Right ventricle myocardium inferior (tissue), 1 donor: ENCODE results near the gene BLOC1S5. TPM values are rescaled to one million over a fixed set of nuclear protein-coding genes. Genes with fewer than 3 reads are reported as not detected.
A peak's percentile ranks its signal among the peaks of the same experiment; 100 is the strongest.
"Not testable (repeated sequence)": the region's sequence is repeated elsewhere in the genome, so short reads cannot be mapped to it uniquely, and the experiment has no call there.

Source experiments
- ATAC-seq: fragments of 200-7000 bp; cut with Tn5 transposase; one replicate; pipeline ENCODE4 v1.9.1; 2020; ENCODE audit warnings: mild to moderate bottlenecking, moderate library complexity
- DNase-seq: peaks from one replicate; pipeline ENCODE4 v3.0.0; 2021; ENCODE audit errors: missing footprints
- intact Hi-C: fragments of 100-400 bp; cut with DNase I; formaldehyde crosslinking; loops from one replicate; pipeline ENCODE4 v1.11.0; 2022
- total RNA-seq: library from RNA; stranded (reverse); fragmentation: NEBNext Ultra II Directional; extraction: Animal tissue kit (Norgen Biotek cat#: 25700); gene quantifications from one replicate; pipeline ENCODE4 v1.2.1, GENCODE V29; 2021
- donor health status: DM: no; HTN: yes; CAD: no; lungs with severe emphysema.

The BLOC1S5 gene
- total RNA-seq, 1 donor from 2014 or later = 8.1 TPM

GRCh38 chr6:8059129-8059528 lies 5.1 kb downstream of the BLOC1S5 start:
- no peak for DNase-seq
- intact Hi-C loops = loop anchor here (5.0 kb wide), 1 partner anchor 52 kb away; no protein-coding TSS in a partner anchor
- no peak for ATAC-seq

GRCh38 chr6:8057793-8058192 lies 6.4 kb downstream of the BLOC1S5 start:
- no peak for ATAC-seq
- no peak for DNase-seq
- intact Hi-C loops = loop anchor here (5.0 kb wide), 1 partner anchor 50 kb away; no protein-coding TSS in a partner anchor

GRCh38 chr6:8057263-8057662 lies 6.9 kb downstream of the BLOC1S5 start:
- ATAC-seq = no peak
- intact Hi-C loops = loop anchor here (5.0 kb wide), 1 partner anchor 50 kb away; no protein-coding TSS in a partner anchor
- no peak for DNase-seq

GRCh38 chr6:8054276-8054675 lies 9.9 kb downstream of the BLOC1S5 start:
- DNase-seq = no peak
- no peak for ATAC-seq
- intact Hi-C loops = no loop called here

- no peak for DNase-seq
- intact Hi-C loops = no loop called here
Observed at GRCh38 chr6:8047541-8048292, 16.5 kb downstream of the BLOC1S5 start.

GRCh38 chr6:8045769-8046168 lies 18.4 kb downstream of the BLOC1S5 start:
- DNase-seq, intact Hi-C loops, ATAC-seq: not testable (repeated sequence)

More at GRCh38 chr6:8047541-8048292, 16.5 kb downstream of the BLOC1S5 start:
- ATAC-seq = no peak

GRCh38 chr6:8043221-8043620 lies 21.0 kb downstream of the BLOC1S5 start:
- intact Hi-C loops = no loop called here
- DNase-seq (no peak), ATAC-seq (no peak)

GRCh38 chr6:8041913-8042583 lies 22.1 kb downstream of the BLOC1S5 start:
- no peak for DNase-seq
- no peak for ATAC-seq
- intact Hi-C loops = no loop called here

- DNase-seq, intact Hi-C loops, ATAC-seq: not testable (repeated sequence)
Observed at GRCh38 chr6:8034107-8034506, 30.1 kb downstream of the BLOC1S5 start.

- ATAC-seq = no peak
- intact Hi-C loops = no loop called here
- DNase-seq = no peak
Observed at GRCh38 chr6:8030920-8031319, 33.3 kb downstream of the BLOC1S5 start.

GRCh38 chr6:8029243-8029870 lies 34.8 kb downstream of the BLOC1S5 start:
- peak; percentile 28 for ATAC-seq
- no peak for DNase-seq
- intact Hi-C loops = loop anchor here (5.0 kb wide), 1 partner anchor 33 kb away; the partner anchor contains the start of gene BLOC1S5

GRCh38 chr6:8027965-8028651 lies 36.1 kb downstream of the BLOC1S5 start:
- ATAC-seq (peak; percentile 50), DNase-seq (no peak)
- intact Hi-C loops = loop anchor here (5.0 kb wide), 1 partner anchor 34 kb away; the partner anchor contains the start of gene BLOC1S5

GRCh38 chr6:8026800-8027199 lies 37.4 kb downstream of the BLOC1S5 start:
- intact Hi-C loops = loop anchor here (5.0 kb wide), 1 partner anchor 36 kb away; the partner anchor contains the start of gene BLOC1S5
- no peak for ATAC-seq
- no peak for DNase-seq

- intact Hi-C loops = loop anchor here (5.0 kb wide), 1 partner anchor 37 kb away; the partner anchor contains the start of gene BLOC1S5
- DNase-seq (no peak), ATAC-seq (no peak)
Observed at GRCh38 chr6:8025191-8025590, 39.0 kb downstream of the BLOC1S5 start.

- ATAC-seq (no peak), DNase-seq (no peak)
- intact Hi-C loops = no loop called here
Observed at GRCh38 chr6:8023638-8024037, 40.6 kb downstream of the BLOC1S5 start.

- DNase-seq (no peak), ATAC-seq (no peak)
- intact Hi-C loops = no loop called here
Observed at GRCh38 chr6:8020083-8020482, 44.1 kb downstream of the BLOC1S5 start.

GRCh38 chr6:8017705-8018104 lies 46.5 kb downstream of the BLOC1S5 start:
- DNase-seq = no peak
- intact Hi-C loops = no loop called here
- ATAC-seq = no peak

GRCh38 chr6:8017276-8017701 lies 46.9 kb downstream of the BLOC1S5 start:
- DNase-seq = no peak
- ATAC-seq = no peak
- intact Hi-C loops = no loop called here

- ATAC-seq (no peak), DNase-seq (no peak)
- intact Hi-C loops = no loop called here
Observed at GRCh38 chr6:8014947-8015346, 49.2 kb downstream of the BLOC1S5 start.
